Measurements from ENCODE around the gene TYMS. TPM values are rescaled to one million over a fixed set of nuclear protein-coding genes. Genes with fewer than 3 reads are reported as not detected.

The TYMS gene
- total RNA-seq, 4 donors from 2014 or later = 1.1 to 6.1 (median 3.6) TPM

DNA sequence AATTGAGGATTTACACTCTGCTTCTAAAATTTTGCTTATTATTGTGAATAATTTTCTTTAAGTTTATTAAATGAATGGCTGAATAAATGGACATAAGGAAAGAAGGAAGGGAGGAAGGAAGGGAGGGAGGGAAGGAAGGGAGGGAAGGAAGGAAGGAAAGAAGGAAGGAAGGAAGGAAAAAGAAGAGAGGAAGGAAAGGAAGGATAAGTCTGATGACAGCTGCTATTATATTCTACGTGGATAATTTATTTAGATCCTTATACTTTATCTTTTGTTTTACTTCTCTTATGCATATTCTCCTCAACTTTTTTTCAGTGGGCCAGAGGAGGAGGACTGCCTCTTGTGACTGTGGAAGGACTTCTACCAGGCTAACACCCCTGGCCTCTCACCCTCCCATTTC lies 43.3 kb upstream of the TYMS start:
- TF ChIP-seq POLR2AphosphoS5 (IDR thresholded peaks at IDR 0.05) = no peak
- no peak for TF ChIP-seq EP300 (IDR thresholded peaks at IDR 0.05)
- no peak for TF ChIP-seq POLR2A (IDR thresholded peaks at IDR 0.05)
- TF ChIP-seq, protein P1, sequence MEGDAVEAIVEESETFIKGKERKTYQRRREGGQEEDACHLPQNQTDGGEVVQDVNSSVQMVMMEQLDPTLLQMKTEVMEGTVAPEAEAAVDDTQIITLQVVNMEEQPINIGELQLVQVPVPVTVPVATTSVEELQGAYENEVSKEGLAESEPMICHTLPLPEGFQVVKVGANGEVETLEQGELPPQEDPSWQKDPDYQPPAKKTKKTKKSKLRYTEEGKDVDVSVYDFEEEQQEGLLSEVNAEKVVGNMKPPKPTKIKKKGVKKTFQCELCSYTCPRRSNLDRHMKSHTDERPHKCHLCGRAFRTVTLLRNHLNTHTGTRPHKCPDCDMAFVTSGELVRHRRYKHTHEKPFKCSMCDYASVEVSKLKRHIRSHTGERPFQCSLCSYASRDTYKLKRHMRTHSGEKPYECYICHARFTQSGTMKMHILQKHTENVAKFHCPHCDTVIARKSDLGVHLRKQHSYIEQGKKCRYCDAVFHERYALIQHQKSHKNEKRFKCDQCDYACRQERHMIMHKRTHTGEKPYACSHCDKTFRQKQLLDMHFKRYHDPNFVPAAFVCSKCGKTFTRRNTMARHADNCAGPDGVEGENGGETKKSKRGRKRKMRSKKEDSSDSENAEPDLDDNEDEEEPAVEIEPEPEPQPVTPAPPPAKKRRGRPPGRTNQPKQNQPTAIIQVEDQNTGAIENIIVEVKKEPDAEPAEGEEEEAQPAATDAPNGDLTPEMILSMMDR (IDR thresholded peaks at IDR 0.05) = no peak
- 80 to 100% methylated on average over 1 of the region's 1 CpG for WGBS, 2 donors (ENCODE audit: low coverage in 1 of 2)
- H3K27me3 ChIP-seq = no peaks in the 10 kb centered on the region

DNA sequence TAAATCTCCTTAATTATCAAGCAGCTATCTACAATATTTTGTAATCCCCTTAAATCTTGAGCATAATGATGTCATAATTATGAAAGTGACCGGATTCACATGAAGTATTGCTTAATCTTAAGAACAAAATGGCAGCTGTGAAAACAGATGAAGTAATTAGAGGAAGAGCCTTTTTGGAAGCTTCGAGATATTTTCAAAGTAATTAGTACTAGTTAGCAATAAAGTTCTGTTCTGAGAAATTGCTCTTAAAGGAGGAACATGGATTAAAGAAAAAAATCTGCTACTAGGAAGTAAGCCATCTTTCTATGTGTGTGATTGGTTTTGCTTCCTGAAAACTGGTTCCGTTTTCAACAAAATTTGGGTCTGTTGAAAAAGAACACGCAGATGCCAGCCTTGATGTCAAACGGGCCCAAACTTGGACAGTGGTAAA lies 42.3 kb upstream of the TYMS start:
- TF ChIP-seq POLR2A (IDR thresholded peaks at IDR 0.05) (no peak), POLR2AphosphoS5 (IDR thresholded peaks at IDR 0.05) (no peak), EP300 (IDR thresholded peaks at IDR 0.05) (no peak)
- TF ChIP-seq, protein P1 (IDR thresholded peaks at IDR 0.05) = no peak

More for the DNA sequence above, 43.3 kb upstream of the TYMS start:
- H3K36me3 ChIP-seq = no peaks in the 10 kb centered on the region
- H3K9me3 ChIP-seq = no peaks in the 10 kb centered on the region
- H3K27ac ChIP-seq = no peak overlapping the region
- peaks cover 0 to 17% (median 0%) of the 10 kb centered on the region in 3 donors for H3K4me1 ChIP-seq
- no peak for ATAC-seq
- H3K4me3 ChIP-seq = no peak overlapping the region

DNA sequence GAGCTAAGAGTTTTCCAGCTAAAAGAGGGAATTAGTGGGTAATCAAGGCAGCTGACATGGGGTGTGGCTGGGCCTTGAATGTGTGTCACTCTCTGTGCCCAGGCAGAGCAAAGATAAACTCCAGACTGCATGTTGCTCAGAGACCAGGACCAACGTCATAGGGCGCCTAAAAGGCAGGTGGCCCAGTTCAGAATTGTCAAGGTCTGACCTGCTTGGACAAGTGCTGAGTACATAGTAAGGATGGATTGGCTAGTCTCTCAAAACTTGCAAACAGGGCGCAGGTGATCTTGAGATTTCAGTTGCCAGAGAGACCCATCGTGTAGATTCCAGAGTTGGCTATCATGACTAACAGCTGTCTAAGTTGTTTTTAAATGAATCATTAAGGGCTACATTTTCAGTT lies 41.7 kb upstream of the TYMS start:
- Histone ChIP-seq H3K9me3 (no peaks in the 10 kb centered on the region), H3K27ac (peak overlapping the region in 1 of 4 donors; percentile 12), H3K4me3 (no peak overlapping the region), H3K36me3 (no peaks in the 10 kb centered on the region), H3K4me1 (peaks cover 0 to 13% (median 0%) of the 10 kb centered on the region in 3 donors), H3K27me3 (no peaks in the 10 kb centered on the region)
- TF ChIP-seq EP300 (IDR thresholded peaks at IDR 0.05) = no peak
- TF ChIP-seq POLR2A (IDR thresholded peaks at IDR 0.05) = no peak
- peak; percentile 35 for ATAC-seq
- WGBS, 2 donors (ENCODE audit: low coverage in 1 of 2) = 47 to 55% methylated on average over 3 to 4 of the region's 4 CpGs

More for the DNA sequence above, 42.3 kb upstream of the TYMS start:
- Histone ChIP-seq H3K4me1 (peaks cover 0 to 13% (median 0%) of the 10 kb centered on the region in 3 donors), H3K9me3 (no peaks in the 10 kb centered on the region), H3K4me3 (no peak overlapping the region), H3K27ac (peak overlapping the region in 1 of 4 donors; percentile 12), H3K36me3 (no peaks in the 10 kb centered on the region), H3K27me3 (no peaks in the 10 kb centered on the region)
- 82% methylated on average over 5 of the region's 5 CpGs for WGBS, 2 donors (ENCODE audit: low coverage in 1 of 2)
- no peak for ATAC-seq

DNA sequence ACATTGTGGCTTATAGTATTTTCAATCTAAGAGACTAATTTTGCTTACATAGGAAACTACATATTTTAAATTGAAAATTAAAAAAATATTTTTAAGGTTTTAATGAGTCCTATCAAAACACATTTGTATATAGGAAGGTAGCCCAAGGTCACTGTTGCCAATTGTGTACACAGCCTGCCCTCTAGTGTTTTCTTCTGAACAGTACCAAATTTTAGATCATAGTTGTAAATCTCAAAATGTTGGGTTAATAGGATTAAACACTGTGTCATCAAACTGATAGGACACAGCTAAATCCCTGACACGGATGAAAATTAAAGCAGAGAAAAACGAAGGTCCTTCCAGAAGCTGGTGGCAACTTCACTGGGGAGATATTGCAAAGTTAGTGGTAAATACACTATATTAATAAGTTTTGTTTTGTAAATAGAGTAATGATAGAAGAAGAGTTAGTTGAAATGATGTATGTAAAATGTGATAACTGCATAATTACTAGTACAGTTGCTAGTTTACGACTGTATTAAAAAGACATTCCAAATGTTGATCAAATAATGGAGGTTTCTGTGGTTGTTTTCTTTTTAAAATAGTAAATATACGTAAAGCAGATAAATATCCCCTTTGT lies 41.0 kb upstream of the TYMS start:
- 32 to 35% methylated on average over 4 of the region's 4 CpGs for WGBS, 2 donors (ENCODE audit: low coverage in 1 of 2)
- Histone ChIP-seq H3K27ac (no peak overlapping the region), H3K4me1 (peaks cover 0 to 13% (median 0%) of the 10 kb centered on the region in 3 donors), H3K9me3 (no peaks in the 10 kb centered on the region), H3K36me3 (no peaks in the 10 kb centered on the region), H3K4me3 (no peak overlapping the region), H3K27me3 (no peaks in the 10 kb centered on the region)
- peak; percentile 40 for ATAC-seq
- no peak for TF ChIP-seq POLR2A (IDR thresholded peaks at IDR 0.05)
- TF ChIP-seq, protein P1 (IDR thresholded peaks at IDR 0.05) = peak; percentile 59 to 77 (median 74)

DNA sequence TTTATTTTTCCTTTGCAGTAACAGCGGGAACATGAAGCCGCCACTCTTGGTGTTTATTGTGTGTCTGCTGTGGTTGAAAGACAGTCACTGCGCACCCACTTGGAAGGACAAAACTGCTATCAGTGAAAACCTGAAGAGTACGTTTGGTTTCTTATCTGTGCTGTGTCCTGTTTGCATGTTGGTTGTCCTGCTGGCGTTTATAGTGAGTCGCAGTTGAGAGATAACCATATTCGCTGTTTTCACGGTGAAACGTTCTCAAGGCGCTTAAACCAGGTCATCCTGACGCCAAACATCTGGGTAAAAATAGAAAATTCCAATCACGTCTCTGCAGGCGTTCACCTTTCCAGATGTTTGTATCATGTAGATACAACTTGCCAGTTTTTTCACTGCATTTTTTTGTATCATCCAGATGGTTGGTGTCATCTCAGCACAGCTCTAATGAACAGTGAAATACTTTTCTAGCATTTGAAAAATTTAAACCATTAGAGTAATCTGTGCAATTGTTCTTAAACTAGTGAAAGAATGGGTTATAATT lies 39.4 kb upstream of the TYMS start:
- TF ChIP-seq POLR2AphosphoS5 (IDR thresholded peaks at IDR 0.05) (no peak), EP300 (IDR thresholded peaks at IDR 0.05) (no peak), POLR2A (IDR thresholded peaks at IDR 0.05) (no peak)
- TF ChIP-seq, protein P1 (IDR thresholded peaks at IDR 0.05) = no peak
- ATAC-seq = no peak
- Histone ChIP-seq H3K4me3 (no peak overlapping the region), H3K36me3 (no peaks in the 10 kb centered on the region), H3K27me3 (no peaks in the 10 kb centered on the region), H3K9me3 (no peaks in the 10 kb centered on the region), H3K27ac (no peak overlapping the region), H3K4me1 (peaks cover 0 to 13% (median 0%) of the 10 kb centered on the region in 3 donors)
- WGBS, 2 donors (ENCODE audit: low coverage in 1 of 2) = 70 to 71% methylated on average over 12 to 13 of the region's 13 CpGs
